Measurements from ENCODE around the gene TMEM215. TPM values are rescaled to one million over a fixed set of nuclear protein-coding genes. Genes with fewer than 3 reads are reported as not detected.
"Not testable (repeated sequence)": the region's sequence is repeated elsewhere in the genome, so short reads cannot be mapped to it uniquely, and the experiment has no call there.

The TMEM215 gene
- under 0.01 and 0.18 TPM in 2 replicates for total RNA-seq

- DNase-seq (ENCODE audit: low read depth, low spot score) = no peak
Measured at GRCh38 chr9:32783168-32783891, at the start of gene TMEM215. Gene TMEM215 (plus strand): TSS chr9:32783540. CDS start chr9:32784184, 644 bp downstream.

GRCh38 chr9:32735476-32735875, 47.9 kb upstream of the TMEM215 start:
- no peak for DNase-seq (ENCODE audit: low read depth, low spot score)

- no peak for DNase-seq (ENCODE audit: low read depth, low spot score)
Measured at GRCh38 chr9:32737378-32737777, 46.0 kb upstream of the TMEM215 start.

GRCh38 chr9:32738501-32739172, 44.7 kb upstream of the TMEM215 start:
- no peak for DNase-seq (ENCODE audit: low read depth, low spot score)

GRCh38 chr9:32741706-32742105, 41.6 kb upstream of the TMEM215 start:
- DNase-seq (ENCODE audit: low read depth, low spot score) = no peak

- no peak for DNase-seq (ENCODE audit: low read depth, low spot score)
Measured at GRCh38 chr9:32742296-32742695, 41.0 kb upstream of the TMEM215 start.

GRCh38 chr9:32748013-32748412, 35.3 kb upstream of the TMEM215 start:
- no peak for DNase-seq (ENCODE audit: low read depth, low spot score)

GRCh38 chr9:32755730-32756129, 27.6 kb upstream of the TMEM215 start:
- DNase-seq (ENCODE audit: low read depth, low spot score) = no peak

- DNase-seq (ENCODE audit: low read depth, low spot score) = no peak
Measured at GRCh38 chr9:32764139-32764538, 19.2 kb upstream of the TMEM215 start.

GRCh38 chr9:32775283-32775682, 8.1 kb upstream of the TMEM215 start:
- DNase-seq (ENCODE audit: low read depth, low spot score) = no peak

- DNase-seq (ENCODE audit: low read depth, low spot score) = no peak
Measured at GRCh38 chr9:32776201-32776600, 7.1 kb upstream of the TMEM215 start.

- DNase-seq (ENCODE audit: low read depth, low spot score) = no peak
Measured at GRCh38 chr9:32782476-32783167, 718 bp upstream of the TMEM215 start.

GRCh38 chr9:32787816-32788215, 4.5 kb downstream of the TMEM215 start:
- DNase-seq (ENCODE audit: low read depth, low spot score) = no peak

GRCh38 chr9:32796015-32796414, 12.7 kb downstream of the TMEM215 start:
- not testable (repeated sequence) for DNase-seq (ENCODE audit: low read depth, low spot score)

GRCh38 chr9:32801530-32801929, 18.2 kb downstream of the TMEM215 start:
- no peak for DNase-seq (ENCODE audit: low read depth, low spot score)

- no peak for DNase-seq (ENCODE audit: low read depth, low spot score)
Measured at GRCh38 chr9:32807217-32807616, 23.9 kb downstream of the TMEM215 start.

GRCh38 chr9:32811246-32811645, 27.9 kb downstream of the TMEM215 start:
- no peak for DNase-seq (ENCODE audit: low read depth, low spot score)

- no peak for DNase-seq (ENCODE audit: low read depth, low spot score)
Measured at GRCh38 chr9:32820322-32820721, 37.0 kb downstream of the TMEM215 start.

GRCh38 chr9:32823101-32823500, 39.8 kb downstream of the TMEM215 start:
- no peak for DNase-seq (ENCODE audit: low read depth, low spot score)

GRCh38 chr9:32823551-32823950, 40.2 kb downstream of the TMEM215 start:
- no peak for DNase-seq (ENCODE audit: low read depth, low spot score)

GRCh38 chr9:32825203-32825602, 41.9 kb downstream of the TMEM215 start:
- no peak for DNase-seq (ENCODE audit: low read depth, low spot score)

- no peak for DNase-seq (ENCODE audit: low read depth, low spot score)
Measured at GRCh38 chr9:32828861-32829260, 45.5 kb downstream of the TMEM215 start.
